ENCODE data around the gene CYB5R4. TPM values are rescaled to one million over a fixed set of nuclear protein-coding genes. Genes with fewer than 3 reads are reported as not detected.

CYB5R4 gene
- total RNA-seq, 4 donors from 2014 or later: 4.2 to 13.1 (median 8.3) TPM

- Histone ChIP-seq H3K9me3 (no peaks in the 10 kb centered on the region), H3K4me1 (no peaks in the 10 kb centered on the region), H3K27me3 (no peaks in the 10 kb centered on the region), H3K27ac (no peak overlapping the region), H3K4me3 (no peak overlapping the region), H3K36me3 (peaks cover 0 to 65% (median 6%) of the 10 kb centered on the region in 3 donors)
- no peak for DNase-seq (ENCODE audit: low spot score in 2 of 2)
- 89 to 90% methylated on average over 2 of the region's 2 CpGs for WGBS, 2 donors
- TF ChIP-seq, protein P1, sequence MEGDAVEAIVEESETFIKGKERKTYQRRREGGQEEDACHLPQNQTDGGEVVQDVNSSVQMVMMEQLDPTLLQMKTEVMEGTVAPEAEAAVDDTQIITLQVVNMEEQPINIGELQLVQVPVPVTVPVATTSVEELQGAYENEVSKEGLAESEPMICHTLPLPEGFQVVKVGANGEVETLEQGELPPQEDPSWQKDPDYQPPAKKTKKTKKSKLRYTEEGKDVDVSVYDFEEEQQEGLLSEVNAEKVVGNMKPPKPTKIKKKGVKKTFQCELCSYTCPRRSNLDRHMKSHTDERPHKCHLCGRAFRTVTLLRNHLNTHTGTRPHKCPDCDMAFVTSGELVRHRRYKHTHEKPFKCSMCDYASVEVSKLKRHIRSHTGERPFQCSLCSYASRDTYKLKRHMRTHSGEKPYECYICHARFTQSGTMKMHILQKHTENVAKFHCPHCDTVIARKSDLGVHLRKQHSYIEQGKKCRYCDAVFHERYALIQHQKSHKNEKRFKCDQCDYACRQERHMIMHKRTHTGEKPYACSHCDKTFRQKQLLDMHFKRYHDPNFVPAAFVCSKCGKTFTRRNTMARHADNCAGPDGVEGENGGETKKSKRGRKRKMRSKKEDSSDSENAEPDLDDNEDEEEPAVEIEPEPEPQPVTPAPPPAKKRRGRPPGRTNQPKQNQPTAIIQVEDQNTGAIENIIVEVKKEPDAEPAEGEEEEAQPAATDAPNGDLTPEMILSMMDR (IDR thresholded peaks at IDR 0.05): no peak
- no peak for TF ChIP-seq POLR2A (IDR thresholded peaks at IDR 0.05)
- TF ChIP-seq EP300 (IDR thresholded peaks at IDR 0.05): no peak
Observed at GRCh38 chr6:83954371-83954770, 94.9 kb downstream of the CYB5R4 start.

DNA sequence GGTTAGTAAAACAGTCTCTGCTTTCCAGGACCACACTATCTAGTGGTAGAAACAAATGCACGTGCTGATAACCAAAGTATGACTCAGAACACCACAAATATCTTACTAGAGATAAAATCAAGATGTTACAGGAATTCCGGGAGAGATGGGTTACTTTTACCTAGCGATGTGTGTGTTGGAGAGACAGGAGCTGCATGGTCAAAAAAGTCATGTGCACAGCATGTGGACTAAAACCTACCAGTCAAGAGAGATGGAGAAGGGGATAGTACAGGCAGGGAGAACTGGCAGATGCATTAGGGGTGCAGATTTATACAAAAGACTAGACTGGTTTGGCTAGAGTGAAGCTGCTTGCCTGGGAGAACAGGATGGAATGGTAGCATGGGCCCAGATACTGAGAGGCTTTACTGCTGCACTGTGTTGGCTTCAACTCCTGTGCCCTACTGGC lies 98.8 kb downstream of the CYB5R4 start:
- no peak overlapping the region for H3K27ac ChIP-seq
- no peak overlapping the region for H3K4me3 ChIP-seq
- no peaks in the 10 kb centered on the region for H3K4me1 ChIP-seq
- 94 to 96% methylated on average over 3 of the region's 3 CpGs for WGBS, 2 donors
- H3K36me3 ChIP-seq: peaks cover 0 to 87% (median 0%) of the 10 kb centered on the region in 3 donors
- no peaks in the 10 kb centered on the region for H3K27me3 ChIP-seq
- no peak for DNase-seq (ENCODE audit: low spot score in 2 of 2)
- TF ChIP-seq POLR2A (IDR thresholded peaks at IDR 0.05) (no peak), EP300 (IDR thresholded peaks at IDR 0.05) (no peak)
- TF ChIP-seq, protein P1 (IDR thresholded peaks at IDR 0.05): no peak
- no peaks in the 10 kb centered on the region for H3K9me3 ChIP-seq

- TF ChIP-seq EP300 (IDR thresholded peaks at IDR 0.05): no peak
- 81 to 96% methylated on average over 1 of the region's 1 CpG for WGBS, 2 donors
- Histone ChIP-seq H3K27me3 (no peaks in the 10 kb centered on the region), H3K9me3 (peaks cover 0 to 14% (median 0%) of the 10 kb centered on the region in 4 donors), H3K27ac (no peak overlapping the region), H3K4me1 (no peaks in the 10 kb centered on the region), H3K4me3 (no peak overlapping the region), H3K36me3 (peaks cover 0 to 95% (median 0%) of the 10 kb centered on the region in 3 donors)
- no peak for DNase-seq (ENCODE audit: low spot score in 2 of 2)
Observed at GRCh38 chr6:83960664-83961063, 101.2 kb downstream of the CYB5R4 start.

GRCh38 chr6:83962582-83962981 lies 103.1 kb downstream of the CYB5R4 start:
- Histone ChIP-seq H3K4me1 (no peaks in the 10 kb centered on the region), H3K36me3 (peaks cover 0 to 89% (median 0%) of the 10 kb centered on the region in 3 donors), H3K9me3 (peaks cover 0 to 29% (median 5%) of the 10 kb centered on the region in 4 donors), H3K27ac (no peak overlapping the region), H3K27me3 (no peaks in the 10 kb centered on the region), H3K4me3 (no peak overlapping the region)
- no peak for TF ChIP-seq POLR2A (IDR thresholded peaks at IDR 0.05)
- DNase-seq (ENCODE audit: low spot score in 2 of 2): no peak

DNA sequence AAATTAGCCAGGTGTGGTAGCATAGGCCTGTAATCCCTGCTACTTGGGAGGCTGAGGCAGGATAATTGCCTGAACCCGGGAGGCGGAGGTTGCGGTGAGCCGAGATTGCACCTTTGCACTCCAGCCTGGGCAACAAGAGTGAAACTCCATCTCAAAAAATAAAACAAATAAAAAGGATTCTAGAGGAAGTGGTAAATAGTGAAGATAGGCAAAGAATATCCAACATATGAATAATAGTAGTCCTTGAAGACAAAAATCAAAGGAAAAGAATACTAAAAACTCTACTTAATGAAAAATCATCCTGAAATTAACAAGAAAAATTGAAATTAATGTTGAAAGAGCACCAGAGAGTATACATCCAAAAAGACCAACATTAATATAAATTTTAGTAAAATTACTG lies 107.0 kb downstream of the CYB5R4 start:
- Histone ChIP-seq H3K4me1 (no peaks in the 10 kb centered on the region), H3K36me3 (peaks cover 0 to 50% (median 0%) of the 10 kb centered on the region in 3 donors), H3K9me3 (peaks cover 0 to 32% (median 5%) of the 10 kb centered on the region in 4 donors), H3K27me3 (no peaks in the 10 kb centered on the region), H3K4me3 (no peak overlapping the region), H3K27ac (no peak overlapping the region)
- 98 to 99% methylated on average over 4 of the region's 4 CpGs for WGBS, 2 donors
- no peak for TF ChIP-seq POLR2A (IDR thresholded peaks at IDR 0.05)
- TF ChIP-seq, protein P1 (IDR thresholded peaks at IDR 0.05): no peak
- TF ChIP-seq EP300 (IDR thresholded peaks at IDR 0.05): no peak
- no peak for DNase-seq (ENCODE audit: low spot score in 2 of 2)

- DNase-seq (ENCODE audit: low spot score in 2 of 2): no peak
- H3K36me3 ChIP-seq: peaks cover 0 to 10% (median 0%) of the 10 kb centered on the region in 3 donors
- H3K4me3 ChIP-seq: no peak overlapping the region
- no peak overlapping the region for H3K27ac ChIP-seq
- TF ChIP-seq, protein P1 (IDR thresholded peaks at IDR 0.05): no peak
- no peak for TF ChIP-seq POLR2A (IDR thresholded peaks at IDR 0.05)
- TF ChIP-seq EP300 (IDR thresholded peaks at IDR 0.05): no peak
- no peaks in the 10 kb centered on the region for H3K4me1 ChIP-seq
- H3K9me3 ChIP-seq: peaks cover 0 to 19% (median 5%) of the 10 kb centered on the region in 4 donors
- no peaks in the 10 kb centered on the region for H3K27me3 ChIP-seq
Observed at GRCh38 chr6:83970582-83970981, 111.1 kb downstream of the CYB5R4 start.
